Body of pancreas (tissue), 4 donors: ENCODE results near the gene KIR2DL4. TPM values are rescaled to one million over a fixed set of nuclear protein-coding genes. Genes with fewer than 3 reads are reported as not detected.
"Not testable (repeated sequence)": the region's sequence is repeated elsewhere in the genome, so short reads cannot be mapped to it uniquely, and the experiment has no call there.

Experiments used
- ATAC-seq: fragments of 150-250 bp; one replicate; pipeline ENCODE4 v1.9.1; 2016
- DNase-seq, 4 donors: peaks; one replicate each; pipeline ENCODE4 v3.0.0-alpha.2; 2019
- H3K27ac ChIP-seq, 4 donors: fragments of 200-600 bp; sonication (generic); 1 replicate in 3 of 4; 2 replicates in 1 of 4; pipeline versions ENCODE4 v1.5.1 to v1.6.1; 2016 to 2019; ENCODE audit warnings: mild to moderate bottlenecking in 1 of 4, mixed read lengths in 1 of 4, moderate library complexity in 1 of 4
- H3K27me3 ChIP-seq, 2 donors: fragments of 200-600 bp; sonication (generic); one replicate each; pipeline ENCODE4 v1.6.0; 2016; ENCODE audit warnings: mild to moderate bottlenecking in 1 of 2
- H3K36me3 ChIP-seq, 2 donors: fragments of 200-600 bp; sonication (generic); replicated peaks in 1 of 2; 2 replicates each; pipeline ENCODE4 v1.5.1; 2016; ENCODE audit warnings: low read depth in 2 of 2; ENCODE audit not compliant: insufficient read depth in 1 of 2
- H3K4me1 ChIP-seq: fragments of 200-600 bp; sonication (generic); one replicate; pipeline ENCODE4 v1.6.0; 2016
- H3K4me3 ChIP-seq, 2 donors: fragments of 200-600 bp; sonication (generic); 1 replicate in 1 of 2; 2 replicates in 1 of 2; pipeline ENCODE4 v1.5.1; 2016 to 2019
- H3K9me3 ChIP-seq, 3 donors: fragments of 200-600 bp; sonication (generic); 1 replicate in 2 of 3; 2 replicates in 1 of 3; pipeline ENCODE4 v1.5.1; 2016
- POLR2A ChIP-seq, 3 donors: fragments of 450-650 bp; IDR thresholded peaks; one replicate each; pipeline ENCODE4 v1.6.1; 2016; ENCODE audit warnings: antibody characterized with exemption in 3 of 3, mild to moderate bottlenecking in 2 of 3
- WGBS, 2 donors: methylation state at CpG; one replicate each; pipeline ENCODE4 v1.1.5; 2017; 5-methylcytosine and 5-hydroxymethylcytosine counted together
- intact Hi-C: fragments of 100-400 bp; cut with DNase I; formaldehyde crosslinking; loops from one replicate; pipeline ENCODE4 v1.15.1; 2023
- total RNA-seq, 2 donors: library from RNA; depleted of rRNA; stranded (reverse); fragments of >200 nt; gene quantifications; one replicate each; pipeline ENCODE4 v1.1.0, GENCODE V29; 2016
- TF ChIP-seq, protein P1 (sequence below), 7 experiments: fragments of 450-650 bp in 4 of 7; fragments of 200-600 bp in 3 of 7; sonication (generic) in 3 of 7; IDR thresholded peaks; one replicate each; pipeline ENCODE4 v1.5.1; 2016 to 2019; ENCODE audit warnings: antibody characterized with exemption in 7 of 7

Gene KIR2DL4
- total RNA-seq, 2 donors from 2014 or later = not detected

- no peaks in the 10 kb centered on the region for H3K27me3 ChIP-seq
- intact Hi-C loops = no loop called here
- no peak overlapping the region for H3K27ac ChIP-seq
- no peak for DNase-seq
- H3K9me3 ChIP-seq = no peaks in the 10 kb centered on the region
- 59 to 65% methylated on average over 12 to 14 of the region's 14 CpGs for WGBS, 2 donors
- H3K4me1 ChIP-seq = no peaks in the 10 kb centered on the region
- no peaks in the 10 kb centered on the region for H3K36me3 ChIP-seq
- no peak for ATAC-seq
- no peak overlapping the region for H3K4me3 ChIP-seq
- TF ChIP-seq, protein P1, sequence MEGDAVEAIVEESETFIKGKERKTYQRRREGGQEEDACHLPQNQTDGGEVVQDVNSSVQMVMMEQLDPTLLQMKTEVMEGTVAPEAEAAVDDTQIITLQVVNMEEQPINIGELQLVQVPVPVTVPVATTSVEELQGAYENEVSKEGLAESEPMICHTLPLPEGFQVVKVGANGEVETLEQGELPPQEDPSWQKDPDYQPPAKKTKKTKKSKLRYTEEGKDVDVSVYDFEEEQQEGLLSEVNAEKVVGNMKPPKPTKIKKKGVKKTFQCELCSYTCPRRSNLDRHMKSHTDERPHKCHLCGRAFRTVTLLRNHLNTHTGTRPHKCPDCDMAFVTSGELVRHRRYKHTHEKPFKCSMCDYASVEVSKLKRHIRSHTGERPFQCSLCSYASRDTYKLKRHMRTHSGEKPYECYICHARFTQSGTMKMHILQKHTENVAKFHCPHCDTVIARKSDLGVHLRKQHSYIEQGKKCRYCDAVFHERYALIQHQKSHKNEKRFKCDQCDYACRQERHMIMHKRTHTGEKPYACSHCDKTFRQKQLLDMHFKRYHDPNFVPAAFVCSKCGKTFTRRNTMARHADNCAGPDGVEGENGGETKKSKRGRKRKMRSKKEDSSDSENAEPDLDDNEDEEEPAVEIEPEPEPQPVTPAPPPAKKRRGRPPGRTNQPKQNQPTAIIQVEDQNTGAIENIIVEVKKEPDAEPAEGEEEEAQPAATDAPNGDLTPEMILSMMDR (IDR thresholded peaks at IDR 0.05) = no peak
- no peak for TF ChIP-seq POLR2A (IDR thresholded peaks at IDR 0.05)
Measured at GRCh38 chr19:54805665-54806515, 2.5 kb downstream of the KIR2DL4 start.

- WGBS, 2 donors = 58 to 68% methylated on average over 2 of the region's 2 CpGs
- Histone ChIP-seq H3K4me1 (no peaks in the 10 kb centered on the region), H3K27ac (no peak overlapping the region), H3K4me3 (no peak overlapping the region), H3K36me3 (no peaks in the 10 kb centered on the region), H3K9me3 (no peaks in the 10 kb centered on the region), H3K27me3 (no peaks in the 10 kb centered on the region)
- no peak for TF ChIP-seq POLR2A (IDR thresholded peaks at IDR 0.05)
- TF ChIP-seq, protein P1 (IDR thresholded peaks at IDR 0.05) = no peak
- no peak for DNase-seq
- no peak for ATAC-seq
- intact Hi-C loops = no loop called here
Measured at GRCh38 chr19:54806516-54806838, 3.1 kb downstream of the KIR2DL4 start.

DNA sequence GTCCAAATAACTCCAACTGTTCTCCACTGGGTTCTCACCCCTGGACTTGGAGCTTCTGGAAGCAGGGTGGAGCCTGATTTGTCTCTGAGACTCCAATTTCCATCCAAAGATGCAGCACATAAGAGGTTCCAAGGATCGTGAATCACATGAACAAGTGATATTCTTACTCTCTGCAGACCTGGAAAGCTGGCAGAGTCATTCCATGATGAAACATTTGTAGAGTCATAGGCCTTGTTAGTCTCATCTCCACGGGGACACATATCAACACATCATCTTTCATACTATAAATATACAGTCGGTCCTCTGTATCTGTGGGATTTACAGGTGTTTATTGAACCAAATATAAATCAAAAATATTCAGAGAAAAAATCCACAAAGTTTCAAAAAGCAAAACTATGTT lies 11.2 kb downstream of the KIR2DL4 start:
- ATAC-seq, DNase-seq, H3K9me3 ChIP-seq, intact Hi-C loops, H3K27ac ChIP-seq, H3K27me3 ChIP-seq, H3K4me3 ChIP-seq, H3K4me1 ChIP-seq, H3K36me3 ChIP-seq: not testable (repeated sequence)
- WGBS, 2 donors = 39 to 46% methylated on average over 3 of the region's 3 CpGs

- H3K36me3 ChIP-seq, H3K27me3 ChIP-seq, H3K9me3 ChIP-seq, H3K4me3 ChIP-seq, DNase-seq, H3K4me1 ChIP-seq, intact Hi-C loops, ATAC-seq, H3K27ac ChIP-seq: not testable (repeated sequence)
- WGBS, 2 donors = 80 to 82% methylated on average over 11 to 12 of the region's 17 CpGs
Measured at GRCh38 chr19:54816251-54816650, 12.8 kb downstream of the KIR2DL4 start, which contains the start of gene KIR3DL1. Gene KIR3DL1 (plus strand): TSS chr19:54816468.

DNA sequence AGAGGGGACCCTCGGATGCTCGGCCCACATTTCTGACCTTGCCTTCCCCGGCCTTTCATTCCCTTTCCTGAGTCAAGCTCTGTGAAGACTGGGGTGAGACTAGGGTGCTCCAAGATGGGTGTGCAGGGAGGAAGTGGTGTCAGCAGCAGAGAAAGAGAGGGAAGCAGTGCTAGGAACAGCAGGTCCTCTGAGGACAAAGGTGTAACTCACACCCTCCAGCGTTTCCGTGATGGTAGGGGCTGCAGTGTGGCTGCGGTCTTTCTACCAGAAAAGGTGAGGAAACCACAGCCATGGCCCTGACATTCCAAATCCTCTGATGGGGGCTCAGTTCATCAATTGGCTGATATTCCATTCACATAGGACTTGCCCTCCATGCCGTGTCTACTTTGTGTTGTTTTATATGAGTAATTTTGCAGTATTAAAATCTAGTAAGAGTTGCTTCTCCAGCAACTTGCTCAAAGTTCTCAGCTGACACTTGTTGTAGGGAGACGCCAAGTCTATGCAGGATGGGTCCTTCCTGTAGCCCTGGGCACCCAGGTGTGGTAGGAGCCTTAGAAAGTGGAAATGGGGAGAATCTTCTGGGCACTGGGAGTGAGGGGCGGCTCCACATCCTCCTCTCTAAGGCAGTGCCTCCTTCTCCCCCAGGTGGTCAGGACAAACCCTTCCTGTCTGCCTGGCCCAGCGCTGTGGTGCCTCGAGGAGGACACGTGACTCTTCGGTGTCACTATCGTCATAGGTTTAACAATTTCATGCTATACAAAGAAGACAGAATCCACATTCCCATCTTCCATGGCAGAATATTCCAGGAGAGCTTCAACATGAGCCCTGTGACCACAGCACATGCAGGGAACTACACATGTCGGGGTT lies 14.5 kb downstream of the KIR2DL4 start:
- 45 to 56% methylated on average over 8 to 15 of the region's 15 CpGs for whole genome bisulfite sequencing, 2 donors
- intact Hi-C loops = no loop called here
- H3K4me1 ChIP-seq = no peaks in the 10 kb centered on the region

DNA sequence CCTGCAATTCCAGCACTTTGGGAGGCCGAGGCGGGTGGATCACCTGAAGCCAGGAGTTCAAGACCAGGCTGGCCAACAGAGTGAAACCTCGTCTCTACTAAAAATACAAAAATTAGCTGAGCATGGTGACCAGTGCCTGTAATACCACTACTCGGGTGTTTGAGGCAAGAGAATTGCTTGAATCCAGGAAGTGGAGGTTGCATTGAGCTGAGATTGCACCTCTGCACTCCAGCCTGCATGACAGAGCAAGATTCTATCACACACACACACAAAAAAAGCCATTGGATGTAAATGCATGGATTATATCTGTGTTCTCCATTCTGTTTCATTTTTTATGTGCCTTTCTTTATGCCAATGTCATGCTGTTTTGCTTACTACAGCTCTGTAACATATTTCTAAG lies 21.0 kb downstream of the KIR2DL4 start:
- H3K27me3 ChIP-seq, ATAC-seq, DNase-seq, intact Hi-C loops, H3K27ac ChIP-seq, H3K36me3 ChIP-seq, H3K4me1 ChIP-seq, H3K4me3 ChIP-seq, H3K9me3 ChIP-seq: not testable (repeated sequence)
- WGBS, 2 donors = 44 to 58% methylated on average over 4 of the region's 4 CpGs

More for the DNA sequence above, 14.5 kb downstream of the KIR2DL4 start:
- H3K4me3 ChIP-seq = no peak overlapping the region
- H3K27me3 ChIP-seq = no peaks in the 10 kb centered on the region
- DNase-seq (no peak), ATAC-seq (no peak)
- TF ChIP-seq POLR2A (IDR thresholded peaks at IDR 0.05) = no peak
- TF ChIP-seq, protein P1 (IDR thresholded peaks at IDR 0.05) = no peak
- H3K36me3 ChIP-seq = no peaks in the 10 kb centered on the region
- no peak overlapping the region for H3K27ac ChIP-seq
- H3K9me3 ChIP-seq = no peaks in the 10 kb centered on the region

GRCh38 chr19:54825326-54825725 lies 21.9 kb downstream of the KIR2DL4 start:
- H3K4me3 ChIP-seq, H3K9me3 ChIP-seq, ATAC-seq, intact Hi-C loops, H3K36me3 ChIP-seq, H3K4me1 ChIP-seq, H3K27me3 ChIP-seq, H3K27ac ChIP-seq: not testable (repeated sequence)
- 33 to 43% methylated on average over 7 of the region's 7 CpGs for WGBS, 2 donors
- peak in 1 of 4 donors; percentile 8 for DNase-seq

DNA sequence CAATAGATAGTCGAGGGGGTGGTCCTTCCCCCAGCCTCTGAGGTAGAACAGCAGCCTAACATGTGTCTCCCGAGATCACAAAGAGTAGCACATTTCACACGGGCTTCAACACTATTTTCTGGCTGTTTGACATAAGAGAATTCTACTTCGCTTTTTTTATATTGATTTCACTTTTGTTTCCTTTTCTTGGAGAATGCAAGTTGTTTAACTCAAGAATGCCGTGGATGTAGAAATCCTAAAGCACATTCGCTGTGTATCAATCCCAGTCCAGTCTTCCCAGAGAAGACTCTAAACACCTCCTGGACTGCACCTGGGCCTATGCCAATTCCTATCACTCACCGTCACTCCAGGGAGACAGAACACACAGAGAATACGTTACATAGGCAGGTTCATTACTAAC lies 24.7 kb downstream of the KIR2DL4 start:
- intact Hi-C loops, ATAC-seq: not testable (repeated sequence)
- WGBS, 2 donors = 46 to 51% methylated on average over 8 of the region's 8 CpGs

More for the DNA sequence above, 24.7 kb downstream of the KIR2DL4 start:
- H3K4me1 ChIP-seq, DNase-seq, H3K27me3 ChIP-seq, H3K36me3 ChIP-seq, H3K9me3 ChIP-seq, H3K27ac ChIP-seq, H3K4me3 ChIP-seq: not testable (repeated sequence)
